HK-2 (cell line): ENCODE data around the gene SUV39H2.
"Not testable (repeated sequence)": the region's sequence is repeated elsewhere in the genome, so short reads cannot be mapped to it uniquely, and the experiment has no call there.

Experiments
- DNase-seq: peaks from one replicate; pipeline ENCODE4 v3.0.0-alpha.2; 2018; ENCODE audit not compliant: unreplicated experiment

The SUV39H2 gene

DNA sequence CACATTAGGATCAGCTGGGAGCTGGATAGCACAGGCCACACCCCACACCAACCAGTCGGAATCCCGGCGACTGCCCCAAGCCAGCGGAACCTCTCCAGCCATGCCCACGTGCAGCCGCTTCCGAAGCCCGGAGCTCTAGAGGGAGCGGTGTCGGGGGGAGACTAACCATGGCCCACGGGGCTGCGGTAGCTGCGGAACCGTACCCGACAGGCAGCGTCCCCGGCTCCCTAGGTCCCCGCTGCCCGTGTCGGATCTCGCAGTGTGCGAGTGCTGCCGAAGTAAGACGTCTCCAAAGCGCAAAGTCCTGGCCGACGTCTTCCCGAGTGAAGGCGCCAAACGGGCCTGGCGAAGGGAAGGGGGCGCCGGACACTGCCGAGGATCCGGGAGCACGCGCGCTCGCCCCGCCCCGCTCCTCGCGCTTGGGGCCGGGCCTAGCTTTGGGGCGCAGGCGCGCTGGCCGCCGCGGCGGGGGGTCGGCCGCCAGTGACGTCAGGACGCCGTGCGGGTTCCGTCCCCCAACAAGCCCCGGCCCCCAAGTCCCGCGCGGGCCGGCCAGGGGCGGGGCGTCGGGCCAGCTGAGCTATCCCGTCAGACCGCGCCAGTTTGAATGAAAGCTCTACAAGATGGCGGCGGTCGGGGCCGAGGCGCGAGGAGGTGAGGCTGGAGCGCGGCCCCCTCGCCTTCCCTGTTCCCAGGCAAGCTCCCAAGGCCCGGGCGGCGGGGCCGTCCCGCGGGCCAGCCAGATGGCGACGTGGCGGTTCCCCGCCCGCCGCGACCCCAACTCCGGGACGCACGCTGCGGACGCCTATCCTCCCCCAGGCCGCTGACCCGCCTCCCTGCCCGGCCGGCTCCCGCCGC is at the start of gene SUV39H2:
TSS of gene SUV39H2 (plus strand) at position 601 of the 858 bp plus-strand sequence. CDS start at position 624, 23 bp downstream.
- peak; percentile 90 for DNase-seq

GRCh38 chr10:14833106-14833505 is 45.6 kb upstream of the SUV39H2 start:
- DNase-seq, result no peak

- DNase-seq, result no peak
Observed at GRCh38 chr10:14836208-14836607, 42.5 kb upstream of the SUV39H2 start.

DNA sequence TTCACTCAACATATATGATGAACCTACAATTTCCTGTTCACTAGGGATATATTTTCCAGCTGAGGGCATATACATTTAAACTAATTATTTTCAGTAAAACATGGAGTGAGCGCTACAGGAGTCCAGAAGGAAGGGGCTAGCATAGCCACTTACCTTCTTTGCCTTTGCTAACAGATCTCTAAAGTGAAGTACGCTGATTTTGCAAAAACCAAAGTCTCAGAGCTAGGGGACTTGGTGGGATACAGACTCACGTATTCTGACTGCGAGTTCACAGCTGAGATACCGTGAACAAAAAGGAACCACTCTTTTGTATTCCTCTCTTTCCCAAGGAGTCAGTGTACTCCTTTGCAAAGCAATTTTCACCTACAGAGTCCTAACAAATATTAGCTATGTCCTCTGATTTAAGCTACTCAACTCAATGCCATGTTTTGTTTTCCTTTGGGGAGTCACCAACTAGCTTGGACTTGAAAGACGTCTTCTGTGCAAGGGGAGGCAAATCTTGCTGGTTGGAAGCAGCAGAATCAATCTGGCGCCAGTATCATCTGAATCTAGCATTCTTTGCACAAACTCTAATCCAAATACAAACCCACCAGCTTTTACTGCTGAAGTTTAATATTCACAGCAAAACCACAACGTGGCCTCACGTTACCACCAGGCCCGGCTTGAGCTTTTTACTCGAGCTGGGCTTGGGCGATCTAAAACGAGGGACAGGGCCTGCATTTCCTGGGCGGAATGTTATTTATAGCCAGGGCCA is 41.5 kb upstream of the SUV39H2 start:
- DNase-seq, result no peak

DNA sequence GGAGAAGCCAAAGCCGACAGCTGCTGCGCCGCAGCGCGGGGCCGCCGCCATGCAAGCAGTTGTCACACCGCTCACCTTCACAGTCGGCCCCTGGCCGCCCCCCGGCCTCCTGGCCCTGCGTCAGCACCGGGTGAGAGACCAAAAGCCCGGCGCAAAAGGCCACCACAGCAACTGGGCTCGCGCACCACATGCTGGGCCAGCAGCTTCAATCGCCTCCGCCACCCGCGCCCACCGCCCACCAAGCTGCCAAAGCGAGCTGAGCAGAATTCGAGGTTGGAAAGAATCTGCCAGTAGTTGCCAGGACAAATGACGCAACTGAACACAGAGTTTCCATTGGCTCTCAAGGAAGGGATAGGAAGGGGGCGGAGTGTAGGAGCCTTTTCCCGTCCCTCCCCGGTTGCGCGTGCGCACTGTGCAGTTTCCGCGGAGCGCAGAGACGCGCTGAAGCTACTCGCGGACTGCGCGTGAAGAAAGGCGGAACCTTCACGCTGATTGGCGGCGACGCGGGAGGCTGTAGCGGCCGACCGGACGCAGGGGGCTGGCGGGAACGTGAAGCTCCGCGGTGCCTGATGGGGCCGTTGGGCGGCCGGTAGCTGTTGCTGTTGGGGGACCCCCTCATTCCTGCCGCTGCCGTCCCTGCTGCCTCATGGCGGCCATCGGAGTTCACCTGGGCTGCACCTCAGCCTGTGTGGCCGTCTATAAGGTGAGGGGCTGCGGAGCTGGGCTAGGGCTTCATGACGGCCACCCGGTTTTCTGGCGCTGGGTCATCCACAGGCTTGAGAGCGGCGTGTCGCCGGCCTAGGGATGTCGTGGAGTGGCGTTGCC is 40.7 kb upstream of the SUV39H2 start, which contains the start of the genes CDNF, HSPA14 and MSANTD7:
TSS of gene CDNF (minus strand) at position 281 of the 825 bp plus-strand sequence. CDS start at position 190, 91 bp downstream.
TSS of gene HSPA14 (plus strand) at position 550 of the 825 bp plus-strand sequence. CDS start at position 647, 97 bp downstream.
TSS of gene MSANTD7 (plus strand) at position 550 of the 825 bp plus-strand sequence. CDS start 3,979 bp downstream, outside the sequence.
- peak; percentile 96 for DNase-seq

GRCh38 chr10:14838582-14839304 is 39.9 kb upstream of the SUV39H2 start:
- peak; percentile 21 for DNase-seq

DNA sequence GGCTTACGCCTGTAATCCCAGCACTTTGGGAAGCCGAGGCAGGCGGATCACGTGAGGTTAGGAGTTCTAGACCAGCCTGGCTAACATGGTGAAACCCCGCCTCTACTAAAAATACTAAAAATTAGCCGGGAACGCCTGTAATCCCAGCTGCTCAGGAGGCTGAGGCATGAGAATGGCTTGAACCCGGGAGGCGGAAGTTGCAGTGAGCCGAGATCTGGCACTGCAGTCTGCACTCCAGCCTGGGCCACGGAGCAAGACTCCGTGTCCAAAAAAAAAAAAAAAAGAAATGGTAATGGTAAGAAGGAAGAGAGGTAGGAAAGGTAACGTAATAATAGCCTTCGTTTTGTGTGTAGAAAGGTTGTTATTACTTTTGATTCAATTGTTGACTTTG is 39.4 kb upstream of the SUV39H2 start:
- peak; percentile 7 for DNase-seq

GRCh38 chr10:14840178-14840577 is 38.5 kb upstream of the SUV39H2 start:
- no peak for DNase-seq

DNA sequence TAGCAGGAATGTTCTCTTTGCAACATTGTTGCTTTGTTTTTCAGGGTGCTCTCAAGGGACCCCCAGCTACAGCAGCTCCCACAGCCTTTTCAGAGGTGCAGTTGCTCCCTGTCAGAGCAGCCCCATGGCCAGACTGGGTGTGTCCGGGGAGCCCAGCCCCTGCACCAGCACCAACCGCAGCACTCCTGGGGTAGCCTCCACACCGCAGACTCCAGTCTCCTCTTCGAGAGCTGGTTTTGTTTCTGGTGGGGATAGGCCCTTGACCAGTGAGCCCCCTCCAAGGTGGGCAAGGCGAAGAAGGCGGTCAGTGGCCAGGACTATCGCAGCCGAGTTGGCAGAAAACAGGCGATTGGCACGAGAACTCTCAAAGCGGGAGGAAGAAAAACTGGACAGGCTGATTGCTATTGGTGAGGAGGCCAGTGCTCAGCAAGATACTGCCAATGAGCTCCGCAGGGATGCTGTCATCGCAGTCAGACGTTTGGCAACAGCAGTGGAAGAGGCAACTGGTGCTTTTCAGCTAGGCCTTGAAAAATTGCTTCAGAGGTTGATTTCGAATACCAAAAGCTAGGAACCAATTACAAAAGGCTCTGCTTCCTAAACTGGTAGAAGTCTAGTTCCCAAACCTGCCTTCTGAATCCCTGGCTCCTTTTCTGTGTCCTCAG is 35.2 kb upstream of the SUV39H2 start:
- no peak for DNase-seq

DNA sequence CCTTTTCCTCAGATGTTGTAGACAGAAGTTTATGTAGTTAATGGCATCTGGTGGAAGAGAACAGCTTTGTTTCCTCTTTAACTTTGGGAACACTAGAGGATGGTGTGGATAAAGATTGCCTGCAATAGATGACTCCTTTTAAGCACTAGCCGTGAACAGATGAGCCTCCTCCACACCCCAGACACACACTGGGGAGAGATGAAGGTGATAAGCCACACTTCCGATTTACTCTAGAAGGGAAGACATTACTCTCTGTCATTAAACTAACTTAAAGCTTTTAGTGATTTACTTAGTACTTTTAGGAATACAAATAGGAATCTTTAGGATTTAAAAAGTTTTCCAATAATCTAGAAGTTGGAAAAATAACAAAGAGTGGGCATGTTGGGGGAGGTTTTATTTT is 33.7 kb upstream of the SUV39H2 start:
- DNase-seq, result no peak

- DNase-seq, result no peak
Observed at GRCh38 chr10:14852236-14852635, 26.4 kb upstream of the SUV39H2 start.

GRCh38 chr10:14855453-14855852 is 23.2 kb upstream of the SUV39H2 start:
- DNase-seq, result no peak

GRCh38 chr10:14858338-14858960 is 20.2 kb upstream of the SUV39H2 start:
- DNase-seq, result no peak

- DNase-seq, result no peak
Observed at GRCh38 chr10:14859043-14859442, 19.6 kb upstream of the SUV39H2 start.

DNA sequence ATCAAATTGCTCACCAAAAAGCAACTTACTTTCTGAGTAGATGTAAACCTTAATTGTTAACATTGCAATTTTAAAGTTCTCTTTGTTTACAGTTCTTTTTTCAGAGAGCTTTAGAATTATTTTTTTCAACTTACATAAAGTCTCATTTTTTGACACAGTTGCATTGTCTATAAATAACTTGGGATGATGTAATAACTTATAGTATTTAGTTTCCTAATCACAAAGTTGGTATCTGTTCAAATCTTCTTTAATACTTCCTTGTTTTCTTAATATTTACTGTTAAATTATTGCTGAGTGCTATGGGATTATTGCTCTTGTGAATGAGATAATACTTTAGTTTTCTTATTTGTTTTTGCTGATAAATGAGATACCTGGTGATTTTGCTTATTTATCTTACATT is 18.9 kb upstream of the SUV39H2 start:
- DNase-seq, result no peak

DNA sequence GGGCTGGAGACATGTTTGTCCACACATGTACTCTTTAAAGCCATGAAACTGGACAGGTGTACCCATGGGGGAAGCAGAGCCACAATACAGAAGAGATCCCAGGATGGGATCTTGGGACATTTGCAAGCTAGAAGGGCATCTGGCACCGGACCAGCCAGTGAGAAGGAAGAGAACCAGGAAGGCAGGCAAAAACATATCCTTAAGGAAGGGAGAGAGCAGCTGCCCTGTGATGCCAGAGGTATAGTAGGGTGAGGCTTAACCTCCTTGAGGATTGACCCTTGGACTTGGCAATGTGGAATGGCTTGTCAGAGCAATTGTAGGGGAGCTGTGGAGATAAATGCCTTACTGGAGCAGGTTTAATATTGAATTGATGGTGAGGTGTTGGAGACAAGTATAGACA is 17.9 kb upstream of the SUV39H2 start:
- DNase-seq, result no peak

DNA sequence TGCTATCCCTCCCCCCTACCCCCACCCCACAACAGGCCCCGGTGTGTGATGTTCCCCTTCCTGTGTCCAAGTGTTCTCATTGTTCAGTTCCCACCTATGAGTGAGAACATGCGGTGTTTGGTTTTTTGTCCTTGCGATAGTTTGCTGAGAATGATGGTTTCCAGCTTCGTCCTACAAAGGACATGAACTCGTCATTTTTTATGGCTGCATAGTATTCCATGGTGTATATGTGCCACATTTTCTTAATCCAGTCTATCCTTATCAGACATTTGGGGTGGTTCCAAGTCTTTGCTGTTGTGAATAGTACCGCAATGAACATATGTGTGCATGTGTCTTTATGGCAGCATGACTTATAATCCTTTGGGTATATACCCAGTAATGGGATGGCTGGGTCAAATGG is 14.2 kb upstream of the SUV39H2 start:
- not testable (repeated sequence) for DNase-seq

- not testable (repeated sequence) for DNase-seq
Observed at GRCh38 chr10:14864871-14865270, 13.8 kb upstream of the SUV39H2 start.

GRCh38 chr10:14873090-14873760 is 5.4 kb upstream of the SUV39H2 start:
- no peak for DNase-seq
